BLaER1 (cell line): ENCODE measurements around the gene ANKS1A.
"Not testable (repeated sequence)": the region's sequence is repeated elsewhere in the genome, so short reads cannot be mapped to it uniquely, and the experiment has no call there.

ENCODE experiments used
- H3K27ac ChIP-seq: shearing (Covaris generic); formaldehyde crosslinking; 2 replicates; pipeline ENCODE4 v1.8.1; 2022
- H3K27me3 ChIP-seq: shearing (Covaris generic); formaldehyde crosslinking; 2 replicates; pipeline ENCODE4 v1.8.1; 2022
- H3K36me3 ChIP-seq: shearing (Covaris generic); formaldehyde crosslinking; 2 replicates; pipeline ENCODE4 v1.8.1; 2022
- H3K4me1 ChIP-seq: shearing (Covaris generic); formaldehyde crosslinking; 2 replicates; pipeline ENCODE4 v1.8.1; 2022
- H3K4me2 ChIP-seq: shearing (Covaris generic); formaldehyde crosslinking; 2 replicates; pipeline ENCODE4 v1.8.1; 2022
- H3K4me3 ChIP-seq: shearing (Covaris generic); formaldehyde crosslinking; 2 replicates; pipeline ENCODE4 v1.8.1; 2022
- H3K9ac ChIP-seq: shearing (Covaris generic); formaldehyde crosslinking; 2 replicates; pipeline ENCODE4 v1.8.1; 2022
- H3K9me3 ChIP-seq: shearing (Covaris generic); formaldehyde crosslinking; 2 replicates; pipeline ENCODE4 v1.8.1; 2022
- H4K20me1 ChIP-seq: shearing (Covaris generic); formaldehyde crosslinking; 2 replicates; pipeline ENCODE4 v1.8.1; 2022
- Cebpa-rat ChIP-seq: shearing (Covaris generic); IDR thresholded peaks from 2 replicates; pipeline ENCODE4 v1.8.1; 2022

ANKS1A gene

GRCh38 chr6:35099116-35099515 lies 210.1 kb downstream of the ANKS1A start:
- Histone ChIP-seq H3K9ac (no peak overlapping the region), H3K27me3 (no peaks in the 10 kb centered on the region), H3K4me3 (no peak overlapping the region), H3K9me3 (peaks cover under 1% of the 10 kb centered on the region; the same call in 1 of the 2 replicates), H3K27ac (no peak overlapping the region), H3K4me1 (no peaks in the 10 kb centered on the region), H4K20me1 (no peaks in the 10 kb centered on the region), H3K36me3 (no peaks in the 10 kb centered on the region), H3K4me2 (no peak overlapping the region)
- no peak for TF ChIP-seq Cebpa-rat

- Histone ChIP-seq H3K36me3 (no peaks in the 10 kb centered on the region), H3K27ac (no peak overlapping the region), H3K4me3 (no peak overlapping the region), H4K20me1 (no peaks in the 10 kb centered on the region), H3K4me2 (no peak overlapping the region), H3K4me1 (no peaks in the 10 kb centered on the region), H3K9me3 (peaks cover 17% of the 10 kb centered on the region), H3K27me3 (no peaks in the 10 kb centered on the region), H3K9ac (no peak overlapping the region)
- TF ChIP-seq Cebpa-rat, result no peak
Measured at GRCh38 chr6:35105078-35105477, 216.0 kb downstream of the ANKS1A start.

- not testable (repeated sequence) for H3K4me1 ChIP-seq, H3K27ac ChIP-seq, H3K27me3 ChIP-seq, H3K4me2 ChIP-seq, H4K20me1 ChIP-seq, H3K36me3 ChIP-seq, H3K9ac ChIP-seq, H3K4me3 ChIP-seq
- peaks cover 18% of the 10 kb centered on the region for H3K9me3 ChIP-seq
Measured at GRCh38 chr6:35106061-35106460, 217.0 kb downstream of the ANKS1A start.

- not testable (repeated sequence) for H3K9ac ChIP-seq, H3K4me1 ChIP-seq, H4K20me1 ChIP-seq, H3K27me3 ChIP-seq, H3K27ac ChIP-seq, H3K36me3 ChIP-seq, H3K4me3 ChIP-seq, H3K4me2 ChIP-seq
- peaks cover 25% of the 10 kb centered on the region for H3K9me3 ChIP-seq
Measured at GRCh38 chr6:35107208-35107607, 218.2 kb downstream of the ANKS1A start.

- H3K4me3 ChIP-seq, H3K36me3 ChIP-seq, H3K4me1 ChIP-seq, H3K9ac ChIP-seq, H3K27ac ChIP-seq, H3K4me2 ChIP-seq, H3K27me3 ChIP-seq, H4K20me1 ChIP-seq: not testable (repeated sequence)
- peaks cover 25% of the 10 kb centered on the region for H3K9me3 ChIP-seq
Measured at GRCh38 chr6:35107761-35108160, 218.7 kb downstream of the ANKS1A start.

- H3K4me3 ChIP-seq, result no peak overlapping the region
- no peaks in the 10 kb centered on the region for H3K27me3 ChIP-seq
- no peak overlapping the region for H3K4me2 ChIP-seq
- H3K27ac ChIP-seq, result no peak overlapping the region
- H4K20me1 ChIP-seq, result no peaks in the 10 kb centered on the region
- H3K4me1 ChIP-seq, result no peaks in the 10 kb centered on the region
- H3K9ac ChIP-seq, result no peak overlapping the region
- peaks cover 25% of the 10 kb centered on the region for H3K9me3 ChIP-seq
- no peaks in the 10 kb centered on the region for H3K36me3 ChIP-seq
- TF ChIP-seq Cebpa-rat, result no peak
Measured at GRCh38 chr6:35108309-35108885, 219.3 kb downstream of the ANKS1A start.

GRCh38 chr6:35120746-35121145 lies 231.7 kb downstream of the ANKS1A start:
- Histone ChIP-seq H3K27ac (no peak overlapping the region), H4K20me1 (no peaks in the 10 kb centered on the region), H3K4me2 (no peak overlapping the region), H3K27me3 (no peaks in the 10 kb centered on the region), H3K4me1 (no peaks in the 10 kb centered on the region), H3K9ac (no peak overlapping the region), H3K36me3 (no peaks in the 10 kb centered on the region), H3K4me3 (no peak overlapping the region), H3K9me3 (no peaks in the 10 kb centered on the region)
- no peak for TF ChIP-seq Cebpa-rat

- no peak overlapping the region for H3K4me3 ChIP-seq
- no peak for TF ChIP-seq Cebpa-rat
- H3K9ac ChIP-seq, result no peak overlapping the region
- H3K4me2 ChIP-seq, result no peak overlapping the region
- no peaks in the 10 kb centered on the region for H3K9me3 ChIP-seq
- H3K27me3 ChIP-seq, result no peaks in the 10 kb centered on the region
- no peaks in the 10 kb centered on the region for H3K4me1 ChIP-seq
- H4K20me1 ChIP-seq, result no peaks in the 10 kb centered on the region
- no peak overlapping the region for H3K27ac ChIP-seq
- no peaks in the 10 kb centered on the region for H3K36me3 ChIP-seq
Measured at GRCh38 chr6:35124356-35124755, 235.3 kb downstream of the ANKS1A start.

- H3K4me1 ChIP-seq, result no peaks in the 10 kb centered on the region
- no peak for TF ChIP-seq Cebpa-rat
- H3K4me3 ChIP-seq, result no peak overlapping the region
- no peaks in the 10 kb centered on the region for H3K36me3 ChIP-seq
- H4K20me1 ChIP-seq, result no peaks in the 10 kb centered on the region
- H3K9ac ChIP-seq, result no peak overlapping the region
- no peak overlapping the region for H3K4me2 ChIP-seq
- H3K9me3 ChIP-seq, result no peaks in the 10 kb centered on the region
- H3K27me3 ChIP-seq, result no peaks in the 10 kb centered on the region
- H3K27ac ChIP-seq, result no peak overlapping the region
Measured at GRCh38 chr6:35128042-35128441, 239.0 kb downstream of the ANKS1A start.

GRCh38 chr6:35128496-35128895 lies 239.4 kb downstream of the ANKS1A start:
- Histone ChIP-seq H3K36me3 (no peaks in the 10 kb centered on the region), H3K9me3 (no peaks in the 10 kb centered on the region), H3K9ac (no peak overlapping the region), H3K27me3 (no peaks in the 10 kb centered on the region), H3K4me2 (no peak overlapping the region), H4K20me1 (no peaks in the 10 kb centered on the region), H3K4me1 (no peaks in the 10 kb centered on the region), H3K4me3 (no peak overlapping the region), H3K27ac (no peak overlapping the region)
- no peak for TF ChIP-seq Cebpa-rat

- Histone ChIP-seq H3K4me2 (no peak overlapping the region), H3K27me3 (no peaks in the 10 kb centered on the region), H3K9ac (no peak overlapping the region), H3K9me3 (no peaks in the 10 kb centered on the region), H3K27ac (no peak overlapping the region), H3K4me3 (no peak overlapping the region), H3K4me1 (peaks cover 13% of the 10 kb centered on the region), H4K20me1 (no peaks in the 10 kb centered on the region), H3K36me3 (no peaks in the 10 kb centered on the region)
- TF ChIP-seq Cebpa-rat, result no peak
Measured at GRCh38 chr6:35136185-35136584, 247.1 kb downstream of the ANKS1A start.

GRCh38 chr6:35138191-35138590 lies 249.1 kb downstream of the ANKS1A start:
- not testable (repeated sequence) for H3K27me3 ChIP-seq, H3K9me3 ChIP-seq, H3K4me3 ChIP-seq, H4K20me1 ChIP-seq, H3K4me2 ChIP-seq, H3K36me3 ChIP-seq, H3K9ac ChIP-seq, H3K27ac ChIP-seq
- H3K4me1 ChIP-seq, result peaks cover 29% of the 10 kb centered on the region
